Measurements from ENCODE around the gene OTOA.
"Not testable (repeated sequence)": the region's sequence is repeated elsewhere in the genome, so short reads cannot be mapped to it uniquely, and the experiment has no call there.

OTOA gene

DNA sequence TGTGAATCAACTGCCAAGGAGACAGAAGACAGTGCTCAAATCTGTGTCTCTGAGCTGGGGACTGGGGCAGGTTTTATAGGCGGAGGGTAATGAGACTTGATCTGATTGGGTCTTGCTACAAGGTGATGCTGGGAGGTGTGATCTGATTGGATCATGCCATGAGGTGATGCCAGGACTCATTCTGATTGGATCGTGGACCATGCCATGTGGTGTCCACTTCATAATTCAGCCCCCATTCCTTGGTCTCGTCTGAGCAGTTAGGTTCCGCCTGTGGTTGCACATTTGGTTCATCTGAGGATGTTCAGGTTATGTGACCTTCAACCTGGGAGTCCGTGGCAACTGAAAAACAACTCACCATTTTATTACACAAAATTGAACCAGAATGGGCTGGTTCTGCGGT is 41.0 kb downstream of the OTOA start:
- in situ Hi-C loops (cut with HindIII; ENCODE audit: low sequenced_read_pairs), result no loop called here
- no peak overlapping the region for H3K4me3 ChIP-seq (ENCODE audit: low read depth, low read length)
- TF ChIP-seq, protein P1, sequence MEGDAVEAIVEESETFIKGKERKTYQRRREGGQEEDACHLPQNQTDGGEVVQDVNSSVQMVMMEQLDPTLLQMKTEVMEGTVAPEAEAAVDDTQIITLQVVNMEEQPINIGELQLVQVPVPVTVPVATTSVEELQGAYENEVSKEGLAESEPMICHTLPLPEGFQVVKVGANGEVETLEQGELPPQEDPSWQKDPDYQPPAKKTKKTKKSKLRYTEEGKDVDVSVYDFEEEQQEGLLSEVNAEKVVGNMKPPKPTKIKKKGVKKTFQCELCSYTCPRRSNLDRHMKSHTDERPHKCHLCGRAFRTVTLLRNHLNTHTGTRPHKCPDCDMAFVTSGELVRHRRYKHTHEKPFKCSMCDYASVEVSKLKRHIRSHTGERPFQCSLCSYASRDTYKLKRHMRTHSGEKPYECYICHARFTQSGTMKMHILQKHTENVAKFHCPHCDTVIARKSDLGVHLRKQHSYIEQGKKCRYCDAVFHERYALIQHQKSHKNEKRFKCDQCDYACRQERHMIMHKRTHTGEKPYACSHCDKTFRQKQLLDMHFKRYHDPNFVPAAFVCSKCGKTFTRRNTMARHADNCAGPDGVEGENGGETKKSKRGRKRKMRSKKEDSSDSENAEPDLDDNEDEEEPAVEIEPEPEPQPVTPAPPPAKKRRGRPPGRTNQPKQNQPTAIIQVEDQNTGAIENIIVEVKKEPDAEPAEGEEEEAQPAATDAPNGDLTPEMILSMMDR (IDR thresholded peaks at IDR 0.05; ENCODE audit: low read depth, low read length), result no peak
- DNase-seq (ENCODE audit: low read depth, low spot score), result no peak

DNA sequence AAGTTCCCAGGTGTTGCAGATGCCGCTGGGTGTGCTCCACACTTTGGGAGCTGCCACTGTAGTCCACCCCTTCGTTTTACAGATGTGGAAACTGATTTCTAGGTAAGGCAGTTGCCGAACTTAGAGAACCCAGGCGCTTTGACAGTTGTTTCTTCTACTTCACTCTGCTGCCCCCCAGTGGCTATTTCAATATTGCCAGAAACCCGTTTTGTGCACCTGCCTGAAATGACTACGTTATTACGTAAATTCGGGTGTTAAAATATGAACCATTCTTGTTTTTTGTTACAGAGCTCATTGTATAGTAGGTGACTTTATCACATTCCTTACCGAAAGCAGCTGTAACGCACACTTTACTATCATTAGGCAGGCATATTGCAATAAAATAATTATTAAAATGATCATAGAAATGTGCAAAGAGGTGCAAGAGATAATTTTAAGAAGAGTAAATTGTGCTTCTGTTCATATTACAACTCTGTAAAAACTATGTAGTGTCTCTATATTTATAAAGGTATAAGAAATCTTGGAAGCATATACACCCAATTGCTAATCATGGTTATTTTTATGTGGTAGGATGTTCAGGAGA is 44.9 kb downstream of the OTOA start:
- in situ Hi-C loops (cut with HindIII; ENCODE audit: low sequenced_read_pairs), result no loop called here
- TF ChIP-seq, protein P1 (IDR thresholded peaks at IDR 0.05; ENCODE audit: low read depth, low read length), result peak; percentile 85
- DNase-seq (ENCODE audit: low read depth, low spot score), result peak; percentile 70
- no peak overlapping the region for H3K4me3 ChIP-seq (ENCODE audit: low read depth, low read length)

DNA sequence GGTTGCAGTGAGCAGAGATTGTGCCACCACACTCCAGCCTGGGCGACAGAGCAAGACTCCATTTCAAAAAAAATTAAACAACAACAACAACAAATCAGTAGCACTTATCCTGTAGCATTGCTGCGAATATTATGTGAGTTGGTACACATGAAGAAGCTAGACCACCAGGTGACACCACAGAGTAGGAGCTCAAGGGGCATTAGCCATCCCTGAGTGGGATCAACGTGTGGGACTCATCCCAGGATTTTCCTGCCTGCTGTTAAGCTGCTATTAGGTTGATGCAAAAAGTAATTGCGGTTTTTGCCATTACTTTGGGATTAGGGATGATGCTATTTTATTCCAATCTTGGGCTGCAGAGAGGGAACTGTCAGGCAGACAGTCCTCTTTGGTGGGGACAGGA is 47.2 kb downstream of the OTOA start:
- no peak overlapping the region for H3K4me3 ChIP-seq (ENCODE audit: low read depth, low read length)
- in situ Hi-C loops (cut with HindIII; ENCODE audit: low sequenced_read_pairs), result no loop called here
- DNase-seq (ENCODE audit: low read depth, low spot score), result no peak
- TF ChIP-seq, protein P1 (IDR thresholded peaks at IDR 0.05; ENCODE audit: low read depth, low read length), result no peak

DNA sequence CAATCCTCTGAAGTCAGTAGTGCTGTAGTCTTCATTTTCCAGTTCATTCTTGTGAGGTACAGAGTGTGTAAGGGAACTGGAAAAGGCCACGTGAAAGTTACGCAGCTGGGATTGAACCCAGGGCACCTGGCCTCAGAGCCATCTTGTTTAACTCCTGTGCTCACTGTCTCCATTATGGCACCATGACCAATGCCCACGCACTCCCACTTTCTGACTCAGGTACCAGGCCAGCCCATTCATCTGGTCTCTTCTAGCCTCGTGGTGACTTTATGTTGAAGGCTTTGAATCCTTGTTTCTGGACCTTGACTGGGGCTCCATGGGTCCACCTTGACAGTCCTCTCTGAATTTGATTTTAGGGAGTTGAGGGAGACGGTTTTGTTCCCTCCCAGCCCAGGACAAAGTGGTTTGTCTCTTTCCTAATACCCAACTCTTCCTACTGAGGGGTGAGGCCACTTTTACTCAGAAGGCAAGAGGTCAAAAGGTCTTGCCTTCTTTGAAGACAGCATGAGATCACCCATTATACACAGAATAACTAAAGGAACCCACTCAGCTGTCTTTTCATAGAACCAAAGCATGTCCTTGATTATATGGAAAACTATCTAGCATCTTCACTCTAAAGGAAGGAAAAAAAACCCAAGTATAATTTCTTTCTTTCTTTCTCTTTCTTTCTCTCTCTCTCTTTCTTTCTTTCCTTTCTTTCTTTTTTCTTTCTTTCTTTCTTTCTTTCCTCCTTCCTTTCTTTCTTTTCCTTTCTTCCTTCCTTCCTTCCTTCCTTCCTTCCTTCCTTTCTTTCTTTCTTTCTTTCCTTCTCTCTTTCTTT is 50.0 kb downstream of the OTOA start:
- no peak for DNase-seq (ENCODE audit: low read depth, low spot score)
- in situ Hi-C loops (cut with HindIII; ENCODE audit: low sequenced_read_pairs), result no loop called here
- TF ChIP-seq, protein P1 (IDR thresholded peaks at IDR 0.05; ENCODE audit: low read depth, low read length), result no peak
- H3K4me3 ChIP-seq (ENCODE audit: low read depth, low read length), result no peak overlapping the region

DNA sequence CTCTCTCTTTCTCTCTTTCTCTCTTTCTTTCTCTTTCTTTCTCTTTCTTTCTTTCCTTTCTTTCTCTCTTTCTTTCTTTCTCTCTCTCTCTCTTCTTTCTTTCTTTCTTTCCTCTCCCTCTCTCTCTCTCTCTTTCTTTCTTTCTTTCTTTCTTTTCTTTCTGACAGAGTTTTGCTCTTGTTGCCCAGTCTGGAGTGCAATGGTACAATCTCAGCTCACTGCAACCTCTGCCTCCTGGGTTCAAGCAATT is 50.5 kb downstream of the OTOA start:
- H3K4me3 ChIP-seq (ENCODE audit: low read depth, low read length); in situ Hi-C loops (cut with HindIII; ENCODE audit: low sequenced_read_pairs); DNase-seq (ENCODE audit: low read depth, low spot score): not testable (repeated sequence)

DNA sequence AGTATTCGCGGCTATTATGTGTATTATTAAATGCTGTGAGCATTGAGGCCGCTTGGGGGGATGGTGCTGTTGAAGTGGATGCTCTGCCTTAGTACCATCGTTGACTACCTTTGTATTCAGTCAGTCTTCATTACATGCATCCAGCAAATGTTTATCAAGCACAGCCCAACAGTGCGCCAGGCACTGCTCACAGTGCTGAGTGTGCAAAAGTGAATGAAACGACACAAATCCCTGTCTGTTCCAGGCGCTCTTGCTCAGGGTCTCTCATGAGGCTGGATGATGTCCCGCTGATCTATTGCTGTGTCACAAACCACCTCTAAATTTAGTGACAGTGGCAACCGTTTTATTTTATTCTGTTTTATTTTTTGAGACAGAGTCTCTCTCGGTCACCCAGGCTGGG is 53.8 kb downstream of the OTOA start:
- H3K4me3 ChIP-seq (ENCODE audit: low read depth, low read length), result no peak overlapping the region
- in situ Hi-C loops (cut with HindIII; ENCODE audit: low sequenced_read_pairs), result no loop called here
- no peak for DNase-seq (ENCODE audit: low read depth, low spot score)
- TF ChIP-seq, protein P1 (IDR thresholded peaks at IDR 0.05; ENCODE audit: low read depth, low read length), result no peak

DNA sequence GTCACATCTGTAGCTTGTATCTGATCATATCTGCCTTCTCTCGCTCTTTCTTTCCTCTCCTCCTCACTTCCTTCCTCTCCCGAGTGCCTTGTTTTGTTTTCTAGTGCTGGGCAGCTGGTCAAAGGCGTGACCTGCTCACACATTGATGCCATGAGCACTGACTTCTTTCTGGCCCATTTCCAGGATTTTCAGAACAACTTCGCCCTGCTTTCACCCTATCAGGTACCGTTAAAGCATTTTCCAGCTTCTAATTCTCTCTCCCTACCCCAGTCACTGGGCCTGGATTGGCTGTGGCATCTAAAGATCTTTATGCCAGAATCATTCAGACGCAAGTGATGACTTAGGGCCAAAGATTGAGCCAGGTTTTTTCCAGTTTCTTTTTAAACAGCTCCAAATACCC is 55.5 kb downstream of the OTOA start:
- TF ChIP-seq, protein P1 (IDR thresholded peaks at IDR 0.05; ENCODE audit: low read depth, low read length), result no peak
- no peak for DNase-seq (ENCODE audit: low read depth, low spot score)
- no peak overlapping the region for H3K4me3 ChIP-seq (ENCODE audit: low read depth, low read length)
- in situ Hi-C loops (cut with HindIII; ENCODE audit: low sequenced_read_pairs), result no loop called here
